GM18909 (cell line): ENCODE results near the gene CARS2.
"Not testable (repeated sequence)": the region's sequence is repeated elsewhere in the genome, so short reads cannot be mapped to it uniquely, and the experiment has no call there.

ENCODE experiments used
- ATAC-seq: cut with Tn5 transposase; IDR thresholded peaks from one replicate; pipeline ENCODE4 v1.9.1; 2021; ENCODE audit warnings: mild to moderate bottlenecking; ENCODE audit not compliant: unreplicated experiment, poor library complexity

The CARS2 gene

GRCh38 chr13:110626521-110626920 is 79.4 kb downstream of the CARS2 start:
- no peak for ATAC-seq

DNA sequence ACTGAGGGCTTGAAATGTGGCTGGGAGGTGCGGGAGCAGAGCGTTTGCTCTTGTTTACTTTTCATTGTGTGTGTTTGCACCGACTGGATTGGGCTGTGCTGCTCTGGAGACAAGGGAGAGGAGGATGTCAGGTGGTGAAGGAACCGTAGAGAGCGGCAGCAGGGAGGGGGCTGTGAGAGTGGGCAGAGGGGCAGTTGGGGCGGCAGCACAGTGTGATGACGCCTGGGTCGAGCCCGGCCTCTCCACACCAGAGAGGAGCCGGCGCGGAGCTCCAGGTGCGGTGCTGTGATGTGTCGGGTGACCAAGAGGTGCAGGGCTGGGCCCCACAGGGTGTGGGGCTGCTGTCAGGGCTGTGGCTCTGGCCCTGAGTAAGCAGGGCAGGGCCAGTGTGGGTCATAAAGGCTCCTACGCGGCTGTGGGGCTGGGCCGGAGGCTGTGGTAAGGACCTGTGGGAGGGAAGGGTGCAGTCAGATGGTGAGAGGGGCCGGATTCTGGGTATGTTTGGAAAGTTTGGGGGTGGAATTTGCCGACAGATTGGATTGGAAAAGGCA is 80.1 kb downstream of the CARS2 start:
- no peak for ATAC-seq

- ATAC-seq, result no peak
These were observed 80.9 kb downstream of the CARS2 start for GRCh38 chr13:110624766-110625756.

DNA sequence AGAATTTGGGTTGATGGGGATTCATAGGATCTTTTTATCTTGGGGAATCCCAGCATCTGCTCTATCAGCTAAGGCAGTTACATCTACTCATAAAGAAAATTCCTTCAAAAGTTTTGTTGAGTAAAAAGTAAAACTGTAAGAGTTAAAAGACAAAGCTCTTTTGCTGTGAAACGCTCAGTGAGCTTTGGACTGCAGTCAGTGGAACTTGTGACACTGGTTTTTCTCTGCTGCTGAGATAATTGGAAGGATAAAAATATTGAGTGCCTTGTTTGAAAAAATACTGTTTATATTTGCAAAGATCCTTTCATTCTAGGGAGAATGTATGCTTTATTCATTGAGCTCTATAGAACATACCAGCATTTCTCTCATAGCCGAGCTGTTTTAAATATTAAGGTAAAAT is 85.3 kb downstream of the CARS2 start:
- ATAC-seq, result no peak

DNA sequence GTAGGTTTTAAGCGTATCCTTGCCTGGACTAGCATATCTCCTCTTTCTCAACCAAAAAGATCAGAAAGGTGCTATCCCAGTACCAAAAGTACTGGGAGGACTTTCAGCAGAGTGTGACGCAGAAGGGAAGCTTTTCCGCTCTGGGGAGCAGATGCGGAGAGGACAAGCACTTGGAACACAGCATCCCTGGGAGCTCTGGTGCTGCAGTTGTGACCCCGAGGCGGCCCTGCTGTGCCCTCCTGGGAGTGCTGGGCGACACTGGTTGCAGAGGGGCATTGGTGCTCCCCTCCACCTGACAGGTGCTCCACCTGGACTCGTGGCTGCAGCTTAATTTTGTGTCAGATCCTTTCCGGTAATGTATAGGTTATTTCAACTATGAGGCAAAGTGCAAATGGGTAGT is 87.1 kb downstream of the CARS2 start:
- no peak for ATAC-seq

GRCh38 chr13:110618167-110618566 is 87.7 kb downstream of the CARS2 start:
- no peak for ATAC-seq

DNA sequence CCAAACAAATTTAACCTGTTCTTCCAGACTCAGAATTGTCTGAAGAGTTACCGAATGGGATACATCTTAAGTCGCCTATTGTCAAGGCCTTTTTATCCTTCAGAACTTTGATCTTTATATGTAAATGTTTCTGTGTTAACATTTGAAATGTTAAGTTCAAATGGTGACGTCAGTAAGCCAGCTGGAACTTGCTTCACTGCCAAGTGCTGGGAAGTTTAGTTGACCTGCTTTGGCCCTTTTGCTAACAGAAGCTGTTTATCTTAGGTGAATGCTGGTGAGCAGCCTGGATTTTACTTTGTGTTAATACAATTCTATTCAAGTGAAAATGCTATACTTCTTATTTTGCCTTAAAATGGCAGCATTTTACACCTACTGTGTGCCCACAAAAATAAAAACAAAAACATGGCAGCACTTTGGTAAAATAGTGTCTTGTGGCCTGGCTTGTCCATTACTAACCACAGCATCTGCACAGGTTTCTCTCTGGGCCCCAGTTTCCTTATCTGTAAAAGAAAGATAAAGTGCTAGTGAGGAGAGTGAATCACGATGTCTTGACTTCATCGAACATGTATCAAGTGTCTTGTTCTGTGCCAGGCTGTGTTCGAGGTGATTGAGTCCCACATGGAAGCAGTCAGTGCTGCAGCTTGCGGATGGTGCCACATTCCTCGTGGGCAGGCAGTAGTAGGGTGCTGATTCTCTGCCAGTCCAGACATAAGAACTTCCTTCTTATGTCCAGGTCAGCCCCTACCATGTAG is 88.4 kb downstream of the CARS2 start:
- ATAC-seq, result no peak

- peak; percentile 58 for ATAC-seq
These were observed 89.5 kb downstream of the CARS2 start for GRCh38 chr13:110616103-110617101.

- peak; percentile 79 for ATAC-seq
These were observed 90.4 kb downstream of the CARS2 start, which contains the start of gene NAXD for GRCh38 chr13:110615322-110616102. NAXD (plus strand) TSS chr13:110615545; CDS start chr13:110615602, 57 bp downstream.

DNA sequence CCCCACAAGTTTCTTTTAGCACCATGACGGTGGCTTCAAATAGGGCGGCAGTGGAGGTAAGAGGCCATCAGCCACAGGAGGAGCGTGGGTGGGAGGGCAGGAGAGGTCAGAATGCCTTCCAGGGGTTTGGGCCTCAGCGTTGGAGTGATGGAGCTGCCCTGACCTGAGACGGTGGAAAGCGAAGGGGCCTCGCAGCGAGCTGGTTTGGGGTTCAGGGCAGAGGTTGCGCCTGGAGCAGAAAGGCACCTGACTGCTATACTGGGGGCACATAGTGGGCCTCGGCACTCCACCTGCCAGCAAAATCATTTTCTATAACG is 91.0 kb downstream of the CARS2 start:
- ATAC-seq, result no peak

DNA sequence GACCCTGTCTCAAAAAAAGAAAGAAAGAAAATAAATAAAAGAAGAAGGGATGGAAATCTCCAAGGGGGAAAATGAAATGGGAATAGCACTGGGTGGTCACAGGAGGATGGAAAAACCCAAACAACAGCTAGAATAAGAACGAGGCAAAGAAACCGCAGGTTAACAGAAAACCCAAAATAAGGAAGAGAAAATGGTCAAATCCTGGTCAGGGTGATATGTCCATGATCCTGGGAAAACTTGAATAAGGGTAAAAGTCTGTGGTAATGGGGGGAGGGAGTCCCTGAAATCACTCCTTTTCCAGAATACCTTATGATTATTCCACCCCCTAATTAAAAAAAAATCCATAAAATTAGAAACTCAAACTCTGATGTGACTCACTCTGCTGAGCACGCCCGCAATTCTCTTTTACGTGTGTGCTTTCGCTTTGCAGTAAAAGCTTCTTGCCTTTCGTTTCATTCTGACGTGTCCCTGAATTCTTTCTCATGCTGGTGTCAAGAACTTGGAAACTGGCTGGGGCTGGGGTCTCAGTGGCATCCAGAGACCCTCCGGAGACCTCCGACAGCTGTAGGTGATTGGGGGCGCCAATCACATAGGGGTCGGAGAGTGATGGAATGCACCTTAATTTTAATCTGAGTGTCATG is 94.8 kb downstream of the CARS2 start:
- no peak for ATAC-seq

GRCh38 chr13:110607675-110608224 is 98.2 kb downstream of the CARS2 start:
- no peak for ATAC-seq

GRCh38 chr13:110606281-110606680 is 99.6 kb downstream of the CARS2 start:
- ATAC-seq, result not testable (repeated sequence)

- ATAC-seq, result no peak
These were observed 100.8 kb downstream of the CARS2 start for GRCh38 chr13:110605132-110605531.

GRCh38 chr13:110600980-110601379 is 104.9 kb downstream of the CARS2 start:
- no peak for ATAC-seq

- no peak for ATAC-seq
These were observed 105.6 kb downstream of the CARS2 start for GRCh38 chr13:110600261-110600819.

DNA sequence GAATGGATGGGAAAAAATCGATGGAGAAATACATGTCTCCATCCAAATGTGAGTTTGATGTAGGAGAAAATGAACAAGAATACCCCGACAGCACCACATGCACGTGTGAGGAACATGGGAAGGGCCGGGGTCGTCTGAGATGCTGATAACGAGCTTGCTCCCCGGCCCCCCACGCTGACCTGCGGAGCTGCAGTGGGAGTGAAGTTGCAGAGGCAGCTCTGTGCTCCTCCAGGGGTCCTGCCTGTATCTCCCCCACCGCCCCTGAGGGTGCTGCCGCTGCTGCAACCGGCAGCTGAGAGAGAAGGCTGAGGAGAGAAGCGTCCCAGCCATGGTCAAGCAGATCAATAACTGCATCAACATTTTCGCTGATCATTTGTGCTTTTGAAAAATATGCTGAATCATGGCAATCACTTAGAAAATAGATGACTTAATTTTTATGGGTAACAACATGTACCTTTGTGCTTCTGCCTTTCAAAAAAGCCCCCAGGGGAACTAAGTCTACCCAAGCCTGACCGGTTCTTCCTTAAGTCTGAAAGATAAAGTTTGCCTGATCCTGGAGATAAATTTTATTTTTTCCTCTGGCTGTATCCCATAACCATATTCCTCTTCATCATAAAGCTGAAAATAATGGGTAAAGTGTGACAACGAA is 108.8 kb downstream of the CARS2 start:
- ATAC-seq, result no peak
